GM06990 (cell line): ENCODE data around the gene LITAF.
A peak's percentile ranks its signal among the peaks of the same experiment; 100 is the strongest.

Source experiments
- DNase-seq: peaks from one replicate; pipeline ENCODE4 v3.0.0-alpha.2; 2011; ENCODE audit not compliant: insufficient read length; ENCODE audit errors: extremely low read depth
- H3K27me3 ChIP-seq: replicated peaks from 2 replicates; pipeline ENCODE4 v1.6.0; 2011; ENCODE audit warnings: low read length; ENCODE audit not compliant: control insufficient read depth, insufficient read depth
- H3K36me3 ChIP-seq: 2 replicates; pipeline ENCODE4 v1.5.1; 2011; ENCODE audit warnings: low read length; ENCODE audit not compliant: control insufficient read depth, insufficient read depth
- H3K4me3 ChIP-seq: replicated peaks from 2 replicates; pipeline ENCODE4 v1.5.1; 2011; ENCODE audit warnings: low read depth, mild to moderate bottlenecking, control low read depth, low read length
- CTCF ChIP-seq: IDR thresholded peaks from 2 replicates; pipeline ENCODE4 v1.5.1; 2011; ENCODE audit warnings: low read length, control low read depth, mild to moderate bottlenecking, inconsistent platforms; ENCODE audit not compliant: insufficient read depth, poor library complexity, severe bottlenecking

Gene LITAF

GRCh38 chr16:11629071-11630030 lies 42.6 kb upstream of the LITAF start:
- Histone ChIP-seq H3K4me3 (no peak overlapping the region), H3K36me3 (no peaks in the 10 kb centered on the region), H3K27me3 (no peaks in the 10 kb centered on the region; the same call in 1 of the 2 replicates)
- TF ChIP-seq CTCF, result no peak
- peak; percentile 55 for DNase-seq

DNA sequence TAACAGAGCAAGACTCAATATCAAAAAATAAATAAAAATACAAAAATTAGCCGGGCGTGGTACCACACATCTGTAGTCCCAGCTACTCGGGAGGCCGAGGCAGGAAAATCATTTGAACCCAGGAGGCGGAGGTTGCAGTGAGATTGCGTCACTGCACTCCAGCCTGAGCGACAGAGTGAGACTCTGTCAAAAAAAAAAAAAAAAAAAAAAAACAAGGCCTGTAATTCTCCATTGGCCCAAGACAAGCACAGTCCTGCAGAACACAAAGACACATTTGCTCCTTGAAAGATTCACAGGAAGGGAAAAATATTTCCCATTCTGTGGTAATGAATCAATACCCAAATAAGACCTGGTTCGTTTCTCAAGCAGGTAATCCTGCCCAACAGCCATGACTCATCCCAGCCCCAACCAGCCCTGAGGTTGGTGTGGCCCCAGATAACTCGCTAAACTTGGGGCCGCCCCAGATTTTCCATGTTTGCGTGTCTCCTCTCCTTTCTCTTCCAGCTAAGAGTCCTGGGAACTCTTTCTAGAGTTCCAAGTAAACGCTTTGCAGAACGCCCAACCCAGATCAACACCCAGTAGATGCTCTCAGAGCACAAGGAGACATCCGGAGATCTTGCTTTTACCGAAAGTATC lies 41.2 kb upstream of the LITAF start:
- no peak overlapping the region for H3K4me3 ChIP-seq
- no peaks in the 10 kb centered on the region; the same call in 1 of the 2 replicates for H3K27me3 ChIP-seq
- no peak for TF ChIP-seq CTCF
- no peaks in the 10 kb centered on the region for H3K36me3 ChIP-seq
- no peak for DNase-seq

GRCh38 chr16:11627292-11627663 lies 40.6 kb upstream of the LITAF start:
- no peak for TF ChIP-seq CTCF
- no peak for DNase-seq
- no peaks in the 10 kb centered on the region; the same call in 1 of the 2 replicates for H3K27me3 ChIP-seq
- H3K4me3 ChIP-seq, result no peak overlapping the region
- no peaks in the 10 kb centered on the region for H3K36me3 ChIP-seq

GRCh38 chr16:11626657-11627291 lies 40.1 kb upstream of the LITAF start:
- H3K36me3 ChIP-seq, result no peaks in the 10 kb centered on the region
- TF ChIP-seq CTCF, result no peak
- H3K27me3 ChIP-seq, result no peaks in the 10 kb centered on the region
- no peak for DNase-seq
- no peak overlapping the region for H3K4me3 ChIP-seq

GRCh38 chr16:11625769-11626168 lies 39.0 kb upstream of the LITAF start:
- H3K36me3 ChIP-seq, result no peaks in the 10 kb centered on the region
- no peak for TF ChIP-seq CTCF
- no peak overlapping the region for H3K4me3 ChIP-seq
- DNase-seq, result no peak
- no peaks in the 10 kb centered on the region for H3K27me3 ChIP-seq
